Measurements from ENCODE around the gene NIPAL3.
A peak's percentile ranks its signal among the peaks of the same experiment; 100 is the strongest.

Gene NIPAL3

DNA sequence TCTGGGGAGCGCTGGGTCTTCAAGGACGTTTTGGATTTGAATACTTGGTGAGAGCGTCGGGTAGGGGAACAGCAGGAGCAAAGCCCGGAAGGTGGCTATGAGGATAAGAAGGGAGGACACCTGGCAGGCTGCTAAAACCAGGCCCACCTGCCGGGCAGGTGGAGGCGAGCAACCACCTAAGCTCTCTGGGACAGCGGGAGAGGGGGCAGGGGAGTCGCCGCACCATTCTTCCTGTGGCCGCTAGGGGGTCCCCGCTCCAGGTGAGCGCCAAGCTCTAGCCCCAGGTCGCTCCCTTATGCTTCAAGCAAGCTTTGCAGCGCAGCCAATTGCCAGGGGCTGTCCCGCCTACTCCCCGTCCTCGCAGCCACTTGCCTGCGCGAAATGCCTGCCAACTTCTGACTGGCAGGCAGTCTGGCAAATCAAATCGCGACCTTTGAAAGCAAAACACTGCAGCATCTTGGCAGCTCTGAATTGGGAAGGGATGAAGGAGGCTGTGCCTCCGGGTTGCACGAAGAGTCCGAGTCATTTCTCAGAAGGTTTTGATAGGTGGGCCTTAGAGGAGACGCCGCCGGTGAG lies at the start of gene NIPAL3:
Gene NIPAL3 (plus strand): TSS at position 469 of the 576 bp plus-strand sequence. CDS start 3,746 bp downstream, outside the sequence.
- peak; percentile 98 for DNase-seq

DNA sequence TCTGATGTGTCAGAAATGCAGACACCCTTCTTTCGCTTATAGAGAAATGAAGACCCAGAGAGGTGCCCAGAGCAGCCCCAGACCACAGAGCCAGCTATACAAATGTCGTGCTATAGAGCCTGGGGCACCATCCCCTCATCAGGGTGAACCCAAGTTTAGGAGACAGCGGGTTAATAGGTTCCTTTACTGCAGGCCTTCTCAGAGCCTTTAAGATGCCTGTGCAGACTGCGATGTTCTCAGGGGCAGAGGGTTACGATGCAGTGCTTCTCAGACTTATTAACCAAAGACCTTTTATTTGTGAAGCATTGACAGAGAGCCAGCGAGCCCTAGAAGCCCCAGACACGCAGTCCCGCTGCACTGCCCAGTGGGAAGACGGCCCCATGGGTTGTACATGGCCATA lies 48.9 kb upstream of the NIPAL3 start:
- DNase-seq, result no peak

DNA sequence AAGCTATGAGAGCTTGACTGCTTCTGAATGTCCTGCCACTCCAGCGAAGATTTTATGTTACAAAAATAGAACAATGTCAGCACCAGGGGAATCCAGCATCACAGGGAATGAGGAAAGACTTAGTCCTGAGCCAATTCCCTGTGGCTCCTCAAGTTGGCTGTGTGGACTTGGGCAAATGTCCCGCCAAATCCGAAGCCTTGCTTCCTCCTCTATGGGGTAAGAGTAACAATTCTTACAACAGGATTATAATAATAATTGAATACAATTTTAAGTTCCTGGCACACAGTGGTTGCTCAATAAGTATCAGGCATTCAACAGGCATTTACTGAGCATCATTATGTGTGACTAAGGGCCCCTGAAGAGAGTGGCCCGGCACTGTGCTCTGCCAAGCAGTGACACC lies 46.4 kb upstream of the NIPAL3 start:
- DNase-seq, result no peak

DNA sequence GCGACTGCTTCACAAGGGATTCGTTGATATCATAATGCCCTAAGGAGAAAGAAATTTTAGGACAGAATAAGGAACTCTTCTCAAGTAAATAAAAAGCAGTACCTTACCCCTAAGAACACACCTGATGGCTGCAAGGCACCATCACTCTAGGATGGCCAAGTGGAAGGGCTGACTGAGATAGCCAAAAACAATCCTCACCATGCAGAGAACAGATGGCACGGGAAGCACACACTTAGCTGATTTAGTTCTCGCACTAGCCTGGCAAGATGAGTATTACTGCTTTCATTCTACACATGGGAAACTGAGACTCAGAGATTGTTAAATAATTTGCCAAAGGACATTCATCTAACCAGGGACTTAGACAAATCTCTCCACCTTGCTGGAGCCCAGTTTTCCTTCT lies 45.8 kb upstream of the NIPAL3 start:
- DNase-seq, result no peak

DNA sequence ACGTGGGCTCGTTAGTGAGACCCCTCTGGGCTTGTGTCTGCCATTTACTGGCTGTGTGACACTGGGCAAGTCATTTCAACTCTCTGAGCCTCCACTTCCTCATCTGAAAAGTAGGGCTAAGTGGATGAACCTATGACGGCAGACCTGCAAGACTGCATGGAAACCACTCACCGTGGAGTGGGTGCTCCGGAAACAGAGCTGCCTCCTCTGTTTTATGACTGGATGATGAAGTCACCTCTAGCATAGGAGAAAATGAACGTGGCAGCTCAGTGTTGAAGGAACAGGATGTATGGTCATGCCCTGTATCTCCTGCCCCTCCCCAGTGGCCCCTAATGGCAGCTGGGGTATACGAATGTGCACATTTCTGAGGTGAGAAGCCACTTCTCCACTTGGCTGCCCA lies 42.6 kb upstream of the NIPAL3 start:
- no peak for DNase-seq

DNA sequence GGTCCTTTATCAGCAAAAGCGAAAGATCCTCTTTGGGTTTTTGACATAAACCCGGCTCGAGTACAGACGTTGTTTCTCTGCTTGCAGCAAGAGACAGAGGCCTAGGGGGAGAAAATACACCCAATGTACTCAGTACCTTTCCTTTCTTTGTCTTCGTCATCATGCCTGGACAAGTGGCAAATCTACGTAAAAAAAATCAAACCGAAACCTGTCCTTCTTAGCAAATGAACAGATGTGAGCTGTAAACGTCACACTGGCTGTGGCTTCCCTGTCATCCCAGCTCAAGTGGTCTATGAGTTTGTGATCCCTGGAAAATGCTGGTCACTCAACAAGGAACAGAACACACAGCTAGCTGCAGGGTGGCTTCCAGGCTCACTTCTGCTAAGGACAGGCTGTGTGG lies 41.9 kb upstream of the NIPAL3 start:
- no peak for DNase-seq

DNA sequence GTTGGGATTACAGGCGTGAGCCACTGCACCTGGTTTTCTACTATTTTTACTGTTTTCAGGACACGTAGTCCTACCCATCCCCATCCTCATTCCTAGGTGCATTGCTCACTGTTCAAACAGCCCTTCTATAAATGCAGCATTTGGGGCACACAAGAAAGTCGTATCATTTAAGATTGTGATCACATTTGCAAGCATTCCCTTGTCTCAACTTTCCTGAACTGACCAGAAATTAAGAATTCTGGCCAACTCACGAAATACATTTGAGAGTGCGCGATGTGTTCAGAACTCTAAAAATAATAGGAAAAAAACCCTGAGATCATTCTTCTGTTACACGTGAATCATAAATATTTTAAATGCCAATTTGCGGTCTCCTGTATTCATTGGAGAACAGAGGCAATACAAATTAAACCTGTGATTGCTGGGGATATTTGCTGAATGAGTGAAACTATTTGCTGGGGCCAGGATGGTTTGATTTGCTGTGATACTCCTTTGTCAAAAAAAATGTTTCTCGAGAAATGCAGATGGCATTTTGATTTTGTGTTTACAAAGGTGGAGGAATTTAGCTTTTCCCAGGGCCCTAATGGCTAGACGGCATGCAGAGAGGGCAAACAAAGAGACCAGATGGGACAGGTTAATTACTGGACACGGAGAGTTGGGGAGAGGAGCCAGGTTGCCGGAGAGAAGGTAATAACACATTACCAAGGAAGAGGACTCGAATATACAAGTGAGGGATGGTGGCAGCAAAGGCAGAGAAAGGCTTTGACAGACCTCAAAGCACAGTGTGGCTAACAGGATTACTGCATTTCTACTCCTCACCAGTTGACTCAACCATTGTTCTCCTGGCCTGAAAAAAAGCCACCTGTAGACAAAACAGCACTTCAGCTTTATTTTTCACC lies 40.5 kb upstream of the NIPAL3 start:
- no peak for DNase-seq

DNA sequence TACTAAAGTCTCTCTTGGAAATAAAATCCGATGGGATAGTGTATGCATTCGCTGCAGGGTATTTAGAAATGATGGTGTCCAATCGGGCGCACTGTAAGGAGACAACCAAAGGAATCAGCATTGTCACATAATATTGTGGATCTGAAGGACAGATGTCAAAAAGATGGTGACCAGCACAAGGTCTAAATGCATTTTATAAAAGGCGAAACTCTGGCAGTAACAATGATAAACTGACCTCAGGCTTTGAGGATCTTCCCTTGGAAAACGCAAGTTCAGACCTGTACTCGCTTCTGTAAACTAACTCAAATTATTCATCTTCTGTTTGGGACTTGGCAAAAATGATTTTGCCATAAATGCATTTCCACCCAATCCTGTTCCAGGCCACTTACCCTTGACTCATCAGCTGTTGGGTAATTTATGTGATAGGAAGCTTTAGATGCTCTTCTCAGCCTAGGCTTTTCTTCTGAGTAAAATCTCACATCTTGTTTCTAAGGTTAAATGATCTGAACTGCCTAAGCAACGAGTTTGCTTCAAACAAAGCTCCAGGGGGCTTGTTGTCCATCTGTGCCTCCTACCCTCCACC lies 35.8 kb upstream of the NIPAL3 start:
- DNase-seq, result no peak

DNA sequence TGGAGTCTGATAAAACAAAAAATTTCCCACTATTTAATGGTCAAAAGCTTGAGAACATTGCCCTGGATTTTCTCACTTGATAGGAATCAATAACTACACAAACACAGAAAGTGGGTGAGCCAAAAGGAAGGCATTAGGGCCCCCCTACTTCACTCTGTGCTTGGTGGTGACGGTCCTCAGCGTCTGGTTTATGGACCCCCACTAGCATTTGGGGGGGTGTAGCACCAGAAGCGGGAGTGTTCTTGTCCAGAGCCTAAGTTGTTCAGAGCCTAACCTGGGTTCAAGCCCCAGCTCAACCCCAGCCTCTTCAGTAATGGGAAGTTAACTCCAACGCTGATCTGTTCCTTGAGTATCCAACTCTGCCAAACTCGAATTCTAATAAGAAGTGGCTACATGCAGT lies 35.1 kb upstream of the NIPAL3 start:
- no peak for DNase-seq

DNA sequence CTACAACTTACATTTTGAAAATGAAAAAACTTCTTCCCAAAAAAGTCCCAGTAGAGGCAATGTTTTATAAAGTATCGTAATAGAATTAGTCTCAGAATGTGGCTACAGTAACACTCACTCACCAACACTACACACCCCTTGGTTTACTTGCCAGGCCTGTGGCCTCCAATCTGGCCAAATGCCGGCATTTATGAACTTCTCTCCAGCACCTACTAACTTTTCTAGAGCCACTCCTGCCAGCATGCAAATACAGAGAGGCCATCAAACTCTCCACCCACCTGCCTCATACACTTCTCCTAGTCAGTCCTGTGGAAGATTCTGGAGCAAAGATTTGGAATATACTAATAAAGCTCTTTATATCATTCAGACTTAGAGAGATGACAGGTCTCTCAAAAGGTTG lies 34.3 kb upstream of the NIPAL3 start:
- DNase-seq, result no peak

DNA sequence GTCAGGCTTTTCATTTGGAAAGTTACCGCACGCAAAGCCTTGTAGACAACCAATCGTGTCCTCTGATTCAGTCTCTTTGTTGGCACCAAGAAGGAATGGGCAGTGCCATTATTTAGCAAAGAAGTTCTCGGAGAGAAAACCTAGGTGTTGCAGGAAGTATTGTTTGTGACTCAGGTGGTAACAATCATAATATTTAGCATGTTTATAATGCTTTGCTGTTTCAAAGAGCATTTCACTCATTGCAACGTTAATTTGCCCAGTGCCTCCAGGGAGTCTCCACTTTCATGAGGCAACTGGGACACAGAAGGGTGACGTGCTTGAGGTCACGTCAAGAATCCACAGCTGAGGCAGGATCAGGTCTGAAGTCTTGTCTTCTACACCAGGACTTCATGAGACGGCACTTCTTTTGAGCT lies 33.4 kb upstream of the NIPAL3 start:
- no peak for DNase-seq

DNA sequence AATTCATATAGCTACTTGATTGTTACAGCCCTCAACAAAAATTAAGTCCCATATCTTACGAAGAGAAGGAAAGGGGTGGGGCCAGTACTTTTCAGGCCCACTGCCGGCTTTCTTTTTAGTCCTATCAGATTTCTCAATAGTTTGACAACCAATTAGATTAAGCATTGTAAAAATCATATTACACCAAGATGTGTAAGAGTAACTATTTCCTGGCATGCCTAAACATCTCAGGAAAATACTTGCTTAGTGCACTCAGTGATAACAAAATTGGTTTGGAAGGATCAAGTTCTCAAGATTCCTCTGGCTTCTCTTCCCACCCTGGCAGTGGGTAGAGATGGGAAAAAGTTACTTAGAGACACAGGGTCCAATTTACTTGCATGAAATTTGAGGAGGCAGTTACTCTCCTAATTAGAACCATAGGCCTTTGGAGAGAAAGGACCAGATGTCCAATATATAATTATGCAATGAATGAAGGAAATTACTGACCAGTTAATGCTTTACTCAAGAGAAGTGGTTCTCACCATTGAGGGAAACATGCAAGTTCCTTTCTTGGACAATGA lies 32.1 kb upstream of the NIPAL3 start:
- no peak for DNase-seq

DNA sequence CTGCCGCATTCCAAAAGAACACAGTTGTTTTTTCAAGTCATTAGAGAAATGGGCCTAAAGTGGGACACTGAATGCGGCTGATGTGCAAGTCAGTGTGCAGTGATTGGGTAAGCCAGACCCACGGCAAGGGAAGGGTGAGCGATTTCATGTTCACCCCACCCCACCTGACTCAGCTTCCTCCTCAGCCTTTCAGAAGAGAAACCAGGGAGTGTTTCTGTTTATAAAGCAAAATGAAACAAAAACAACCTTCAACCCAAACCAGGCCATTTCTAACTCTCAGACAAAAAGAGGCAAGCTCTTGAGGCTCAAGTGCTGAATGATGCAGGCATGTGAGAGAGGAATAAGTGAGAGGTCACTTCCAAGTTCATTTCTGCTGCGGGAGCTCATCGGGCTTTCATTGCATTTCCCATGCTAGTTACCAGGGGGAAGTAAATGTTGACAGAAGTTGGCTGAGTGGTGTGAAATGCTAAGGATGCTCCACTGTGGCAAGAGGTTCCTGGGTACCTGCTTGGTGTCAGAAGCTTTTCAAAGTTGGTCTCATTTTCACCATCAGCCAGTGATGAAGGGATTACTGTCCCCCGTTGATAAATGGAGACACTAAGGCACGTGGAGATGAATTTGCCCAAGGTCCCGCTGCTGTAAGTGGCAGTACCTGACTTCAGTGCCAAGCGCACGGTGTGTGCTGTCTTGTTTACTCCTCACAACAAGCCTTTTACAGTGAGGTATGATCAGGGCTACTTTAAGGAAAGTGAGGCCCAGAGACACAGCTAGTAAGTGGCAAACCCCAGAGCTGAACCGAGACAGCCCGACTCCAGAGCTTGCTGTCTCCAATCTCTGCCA lies 31.1 kb upstream of the NIPAL3 start:
- DNase-seq, result peak; percentile 43

DNA sequence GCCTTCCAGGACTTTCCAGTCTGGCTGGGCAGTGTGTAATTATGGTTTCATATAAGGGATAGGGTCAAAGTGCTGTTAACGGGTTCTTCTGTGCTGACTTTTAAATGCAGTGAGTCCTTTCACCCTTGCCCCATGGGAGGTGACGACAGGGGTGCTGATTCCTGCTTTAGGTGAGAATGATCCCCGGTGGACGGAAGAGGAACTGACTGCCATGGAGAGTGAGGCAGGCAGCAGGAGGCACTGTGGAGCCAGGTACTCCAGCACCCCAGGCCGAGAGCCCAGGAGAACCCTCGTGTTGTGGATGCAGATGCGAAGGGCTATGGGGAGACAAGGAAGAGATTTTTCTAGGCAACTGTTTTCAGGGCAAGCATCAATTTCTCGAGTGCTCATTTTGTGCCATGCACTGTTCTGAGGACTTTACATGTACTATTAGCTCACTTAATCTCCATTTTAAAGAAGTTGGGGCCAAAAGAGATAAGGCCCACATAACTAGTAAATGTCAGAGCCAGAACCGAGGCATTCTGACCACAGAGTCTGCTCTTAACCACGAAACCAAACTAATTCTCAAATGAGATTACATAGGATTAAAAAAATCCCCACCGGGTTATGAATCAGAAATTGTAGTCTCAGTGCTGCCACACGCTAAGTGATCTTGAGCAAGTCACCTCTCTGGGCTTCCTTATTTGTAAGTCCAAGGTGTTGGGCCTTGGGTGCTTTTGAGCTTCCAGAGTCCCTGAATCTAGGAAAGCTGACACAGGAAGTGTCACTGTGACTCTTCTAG lies 30.3 kb upstream of the NIPAL3 start:
- DNase-seq, result no peak

DNA sequence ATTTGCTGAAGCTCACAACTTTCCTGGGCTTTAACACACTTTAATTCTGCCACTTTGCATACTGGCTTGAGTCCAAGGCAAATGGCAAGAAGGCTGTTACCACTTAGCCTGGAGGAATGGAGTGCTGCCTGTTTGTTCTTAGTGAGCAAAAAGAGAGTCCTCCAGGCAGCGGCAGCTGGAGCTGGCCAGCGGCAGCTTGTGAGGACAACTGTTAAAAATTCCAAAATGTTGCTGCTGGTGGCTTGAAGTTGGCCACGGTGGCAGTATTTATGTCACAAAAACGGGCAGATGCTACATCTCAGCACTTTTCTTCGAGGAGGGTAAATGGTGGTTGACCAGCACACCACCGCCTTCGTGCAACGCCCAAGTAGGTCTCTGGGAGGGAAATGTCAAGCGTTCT lies 29.4 kb upstream of the NIPAL3 start:
- DNase-seq, result no peak

DNA sequence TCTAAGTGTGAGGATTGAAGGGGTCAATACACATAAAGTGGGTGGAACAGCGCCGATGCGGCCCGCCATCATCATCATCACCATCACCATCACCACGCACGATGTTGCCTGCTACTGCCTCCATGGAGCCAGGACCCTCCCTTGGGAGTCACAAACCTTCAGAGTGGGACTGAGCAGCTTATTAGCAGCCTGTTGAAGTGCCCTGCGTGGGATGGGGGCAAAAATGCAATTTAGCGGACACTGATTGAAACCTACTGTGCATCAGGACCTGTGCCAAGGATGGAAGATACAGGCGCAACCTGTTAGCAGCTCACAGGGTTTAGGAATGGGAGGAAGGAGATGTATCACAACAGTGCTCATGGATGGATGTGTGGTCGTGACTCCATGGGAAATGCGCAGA lies 28.7 kb upstream of the NIPAL3 start:
- no peak for DNase-seq

DNA sequence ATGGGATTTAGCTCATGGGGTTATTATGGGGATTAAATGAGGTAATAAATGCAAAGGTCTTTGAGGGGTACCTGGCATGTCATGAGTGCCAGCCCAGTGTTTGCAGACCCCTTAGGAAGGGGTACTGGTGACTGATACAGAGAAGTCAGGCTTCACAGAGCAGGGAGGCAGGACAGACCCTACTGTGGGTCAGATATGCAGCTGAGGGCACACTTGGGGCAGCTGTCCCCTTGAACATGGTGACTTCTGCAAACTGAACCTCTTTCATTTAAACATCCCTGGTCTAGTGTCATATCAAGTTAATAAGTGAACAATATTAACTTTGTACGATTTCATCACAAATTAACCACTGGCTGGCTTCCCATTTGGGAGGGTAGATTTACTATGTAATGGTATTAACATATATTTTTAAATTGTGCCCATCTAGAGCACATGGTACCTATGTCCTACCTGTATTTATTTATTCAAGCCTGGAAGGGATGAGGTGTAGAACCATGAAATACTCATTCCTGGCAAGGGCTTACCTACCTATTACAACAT lies 27.9 kb upstream of the NIPAL3 start:
- no peak for DNase-seq

DNA sequence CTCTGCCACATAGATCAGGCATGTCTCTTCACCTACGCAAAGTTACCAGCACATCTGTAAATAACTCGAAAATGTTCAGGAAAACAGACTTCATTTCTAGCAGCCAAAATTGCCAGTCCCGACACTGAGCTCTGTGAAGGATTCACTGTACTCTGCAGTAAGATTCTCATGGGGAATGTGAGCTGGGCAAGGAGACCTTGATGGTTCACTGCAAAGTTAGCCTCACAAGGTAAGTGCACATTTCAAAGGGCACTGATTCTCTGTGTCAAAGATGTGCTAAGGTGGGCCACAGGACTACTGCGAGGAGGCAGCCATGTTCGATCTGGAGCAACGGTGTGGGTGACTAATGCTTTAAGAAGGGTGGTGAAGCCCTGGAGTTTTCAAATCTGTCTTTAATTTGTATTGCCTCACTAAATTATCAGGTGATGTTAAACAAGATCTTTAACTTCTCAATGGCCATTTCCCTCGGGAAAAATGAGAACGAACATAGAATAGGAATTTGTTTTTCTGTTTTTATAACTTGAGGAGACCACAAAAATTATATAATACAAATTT lies 27.2 kb upstream of the NIPAL3 start:
- no peak for DNase-seq

DNA sequence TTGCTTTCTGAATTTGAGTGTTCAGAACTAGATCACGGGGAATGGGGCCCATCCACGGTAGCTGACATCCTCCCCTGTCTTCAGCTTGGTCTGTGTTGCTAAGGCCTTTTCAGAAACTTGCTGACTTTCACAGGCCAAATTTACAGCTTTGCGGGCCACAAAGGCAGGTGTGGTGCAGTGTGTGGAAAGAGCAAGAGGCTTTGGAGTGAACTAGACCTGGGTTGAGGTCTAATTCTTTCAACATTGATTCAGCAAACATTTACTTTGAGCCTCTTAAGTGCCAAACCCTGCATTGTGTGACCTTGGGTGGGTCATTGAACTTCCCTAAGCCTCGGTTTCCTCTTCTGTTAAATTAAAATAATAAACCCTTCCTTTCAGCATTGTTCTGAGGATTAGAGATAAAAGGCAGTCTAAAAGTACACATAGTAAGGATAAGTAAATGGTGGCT lies 26.3 kb upstream of the NIPAL3 start:
- no peak for DNase-seq

DNA sequence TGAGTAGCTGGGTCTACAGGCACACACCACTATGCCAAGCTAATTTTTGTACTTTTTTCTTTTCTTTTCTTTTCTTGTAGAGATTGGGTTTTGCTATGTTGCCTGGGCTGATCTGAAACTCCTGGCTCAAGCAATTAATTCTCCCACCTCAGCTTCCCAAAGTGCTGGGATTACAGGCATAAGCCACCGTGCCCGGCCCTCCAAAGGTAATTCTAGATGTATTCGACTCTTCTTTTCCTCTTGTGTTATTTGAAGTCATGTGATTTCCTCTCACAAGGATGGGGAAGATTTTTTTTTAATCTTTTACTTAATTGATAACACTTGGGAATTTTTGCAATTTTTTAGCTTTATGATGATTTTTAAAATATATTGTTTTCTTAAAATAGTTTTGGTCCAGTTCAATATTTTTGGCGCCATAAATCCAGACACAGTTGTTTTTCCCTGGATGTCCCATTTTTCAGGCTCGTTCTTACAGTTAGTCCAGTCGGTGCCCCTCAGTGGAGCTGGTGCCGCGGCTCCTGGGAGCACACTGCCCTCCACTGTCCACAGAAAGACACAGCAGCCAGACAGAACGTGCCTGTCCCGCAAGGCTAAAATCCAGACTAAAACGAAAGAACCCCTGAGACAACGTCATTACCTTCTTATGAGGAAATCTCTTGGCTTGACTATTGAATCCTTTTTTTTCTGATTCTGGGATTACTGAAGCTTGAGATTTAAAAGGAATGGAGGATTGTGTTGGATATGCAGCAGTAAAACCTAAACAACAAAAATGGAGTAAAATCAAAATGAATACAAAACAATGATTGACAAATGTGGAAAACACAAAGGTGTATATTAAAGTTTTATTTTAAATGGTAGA lies 24.4 kb upstream of the NIPAL3 start:
- peak; percentile 61 for DNase-seq

Measured in activated gamma-delta T cell treated with Interleukin-2 at 50 U/mL for 16 hours (primary cell).